Coronary artery (tissue), 2 donors: ENCODE results near the gene CCNYL1.

Experiments
- DNase-seq: peaks from one replicate; pipeline ENCODE4 v3.0.0-alpha.2; 2017; ENCODE audit warnings: low spot score
- H3K27ac ChIP-seq, 2 donors: fragments of 200-600 bp; sonication (generic); one replicate each; pipeline ENCODE4 v1.5.1; 2016 to 2019
- H3K4me3 ChIP-seq: fragments of 200-600 bp; sonication (generic); 2 replicates; pipeline ENCODE4 v1.5.1; 2016; ENCODE audit warnings: mild to moderate bottlenecking, moderate library complexity
- CTCF ChIP-seq: fragments of 200-600 bp; sonication (generic); IDR thresholded peaks from one replicate; pipeline ENCODE4 v1.5.1; 2019; ENCODE audit warnings: antibody characterized with exemption

The CCNYL1 gene

DNA sequence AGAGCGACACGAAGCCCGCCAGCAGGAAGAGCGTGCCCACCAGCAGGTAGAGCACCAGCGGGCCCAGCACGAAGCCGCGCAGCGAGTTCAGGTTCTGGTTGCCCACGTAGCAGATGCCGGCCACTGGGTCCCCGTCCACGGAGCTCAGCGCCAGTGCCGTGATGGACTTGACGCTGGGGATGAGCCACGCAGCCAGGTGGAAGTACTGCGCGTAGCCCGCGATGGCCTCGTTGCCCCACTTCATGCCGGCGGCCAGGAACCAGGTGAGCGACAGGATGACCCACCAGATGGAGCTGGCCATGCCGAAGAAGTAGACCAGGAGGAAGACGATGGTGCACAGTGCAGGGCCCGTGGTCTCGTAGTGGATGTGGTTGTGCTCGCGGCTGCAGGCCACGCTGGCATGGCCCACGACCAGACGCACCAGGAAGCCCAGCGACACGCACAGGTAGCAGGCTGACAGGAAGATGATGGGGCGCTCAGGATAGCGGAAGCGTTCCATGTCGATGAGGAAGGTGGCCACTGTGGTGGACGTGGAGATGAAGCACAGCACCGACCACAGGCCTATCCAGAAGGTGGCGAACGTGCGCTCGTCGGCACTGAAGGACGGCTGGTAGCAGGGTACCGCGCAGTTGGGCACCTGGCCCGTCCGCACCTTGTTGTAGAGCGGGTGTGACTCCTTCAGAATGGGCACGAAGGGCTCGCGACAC, 56.2 kb downstream of the CCNYL1 start:
- no peak overlapping the region for H3K27ac ChIP-seq
- no peak for TF ChIP-seq CTCF
- peak; percentile 75 for DNase-seq
- H3K4me3 ChIP-seq = peak overlapping the region; percentile 94

DNA sequence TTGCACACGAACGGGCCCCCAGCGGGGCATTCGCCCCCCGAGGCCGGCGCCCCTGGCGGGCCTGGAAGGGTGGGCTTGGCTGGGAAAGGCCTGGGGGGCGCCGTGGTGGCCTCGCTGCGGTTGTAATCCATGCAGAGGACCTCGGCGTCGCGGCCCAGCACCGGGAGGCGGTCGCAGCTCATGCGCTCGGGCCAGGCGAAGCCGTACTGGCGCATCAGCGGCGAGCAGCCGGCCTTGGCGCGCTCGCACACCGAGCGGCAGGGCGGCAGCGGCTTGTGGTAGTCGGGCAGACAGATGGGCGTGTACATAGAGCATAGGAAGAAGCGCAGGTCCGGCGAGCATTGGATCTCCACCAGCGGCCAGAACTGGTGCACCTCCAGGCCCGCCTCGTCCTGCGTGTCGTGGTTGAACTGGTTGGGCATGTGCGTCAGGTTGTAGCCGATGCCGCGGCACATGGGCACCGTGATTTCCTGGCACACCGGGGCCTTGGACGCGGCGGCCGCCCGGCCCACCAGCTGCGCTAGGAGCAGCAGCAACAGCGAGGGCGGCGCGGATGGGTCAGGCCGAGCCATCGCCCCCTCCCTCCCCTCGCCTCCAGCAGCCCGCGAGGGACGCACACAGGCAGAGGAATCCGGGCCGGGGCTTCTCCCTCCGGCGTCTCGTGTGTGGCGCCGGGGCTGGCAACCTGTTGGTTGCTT, 56.9 kb downstream of the CCNYL1 start:
- H3K27ac ChIP-seq = peak overlapping the region; percentile 79 to 88
- peak; percentile 77 for DNase-seq
- TF ChIP-seq CTCF = no peak
- peak overlapping the region; percentile 94 for H3K4me3 ChIP-seq

DNA sequence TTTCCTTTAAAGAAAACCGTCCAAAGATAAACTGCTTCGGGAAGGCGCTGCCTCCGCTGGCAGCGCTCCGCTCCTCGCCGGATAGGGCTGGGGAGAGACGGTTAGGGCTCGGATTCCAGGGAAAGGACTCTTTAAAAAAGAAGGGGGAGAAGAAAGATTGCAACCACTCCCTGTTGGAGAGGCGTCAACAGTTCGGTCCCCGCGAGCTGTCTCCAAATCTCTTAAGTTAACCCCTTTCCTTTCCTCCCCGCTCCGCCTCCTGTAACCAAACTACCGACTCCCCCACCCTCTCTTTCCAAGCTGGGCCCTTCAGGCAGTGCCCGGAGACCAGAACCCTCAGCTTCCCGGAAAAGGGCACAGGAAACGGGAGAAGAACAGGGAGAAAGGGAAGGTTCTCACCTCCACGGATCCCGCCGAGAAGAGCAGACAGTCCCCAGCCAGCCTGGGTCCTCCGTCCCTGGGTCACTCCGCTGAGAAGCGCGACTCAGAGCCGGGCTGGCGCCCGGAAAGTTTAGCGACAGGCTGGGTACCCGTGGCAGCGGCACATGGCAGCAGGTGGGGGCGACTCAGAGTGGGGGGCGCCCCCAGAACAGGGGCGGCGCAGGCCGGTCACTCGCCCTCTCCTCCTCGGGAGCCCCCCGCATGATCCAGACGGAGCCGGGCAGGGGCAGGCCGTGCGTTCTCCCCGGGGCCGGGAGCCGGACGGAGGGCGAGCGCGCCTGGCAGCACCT, 57.6 kb downstream of the CCNYL1 start:
- Histone ChIP-seq H3K27ac (peak overlapping the region; percentile 79 to 88), H3K4me3 (peak overlapping the region; percentile 94)
- no peak for TF ChIP-seq CTCF
- DNase-seq = peak; percentile 79

DNA sequence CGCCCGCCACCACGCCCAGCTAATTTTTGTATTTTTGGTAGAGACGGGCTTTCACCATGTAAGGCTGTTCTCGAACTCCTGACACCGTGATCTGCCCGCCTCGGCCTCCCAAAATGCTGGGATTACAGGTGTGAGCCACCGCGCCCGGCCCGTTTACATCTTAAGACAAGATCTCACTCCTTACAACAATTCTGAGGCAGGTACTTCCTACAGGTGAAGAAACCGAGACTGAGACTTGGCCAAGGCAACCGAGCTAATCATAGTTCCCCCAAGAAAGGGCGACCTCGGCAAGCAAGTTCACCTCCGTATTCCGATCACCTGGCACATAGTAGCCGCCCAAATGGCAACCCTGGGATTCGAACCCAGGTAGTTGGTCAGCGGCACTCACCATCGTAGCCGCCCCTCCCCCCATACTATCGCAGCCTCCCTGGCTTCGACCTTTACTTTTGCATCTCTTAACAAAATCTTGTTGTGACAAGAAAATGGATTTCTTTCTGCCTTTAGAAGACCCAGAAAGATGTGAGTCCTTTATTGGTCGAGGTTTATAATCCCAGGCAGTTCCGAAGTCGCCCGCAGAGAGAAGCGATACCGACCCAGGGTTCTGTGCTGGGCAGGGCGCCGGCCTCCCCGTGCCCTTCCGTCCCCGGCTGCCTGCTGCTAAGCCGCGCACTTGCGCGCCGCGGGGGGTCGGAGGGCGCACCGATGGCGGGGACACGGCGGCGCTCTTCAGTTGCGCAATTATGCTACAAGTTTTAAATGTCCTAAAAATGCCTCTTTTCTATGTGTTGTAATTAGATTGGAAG, 59.4 kb downstream of the CCNYL1 start:
- Histone ChIP-seq H3K27ac (peak overlapping the region; percentile 10 to 88), H3K4me3 (peak overlapping the region; percentile 94)
- DNase-seq = peak; percentile 67
- no peak for TF ChIP-seq CTCF

GRCh38 chr2:207771421-207771820, 60.0 kb downstream of the CCNYL1 start:
- H3K27ac ChIP-seq = peak overlapping the region in 1 of 2 donors; percentile 88
- peak overlapping the region; percentile 94 for H3K4me3 ChIP-seq
- no peak for TF ChIP-seq CTCF
- DNase-seq = peak; percentile 45

GRCh38 chr2:207772081-207772843, 60.8 kb downstream of the CCNYL1 start:
- no peak overlapping the region for H3K4me3 ChIP-seq
- peak; percentile 65 for DNase-seq
- peak overlapping the region in 1 of 2 donors; percentile 49 for H3K27ac ChIP-seq
- no peak for TF ChIP-seq CTCF
